Ovary (tissue), 9 donors: ENCODE results near the gene PLCL1. TPM values are rescaled to one million over a fixed set of nuclear protein-coding genes. Genes with fewer than 3 reads are reported as not detected.

Experiments used
- DNase-seq, 5 donors: peaks; one replicate each; pipeline ENCODE4 v3.0.0-alpha.2; 2019 to 2020
- H3K27ac ChIP-seq, 2 donors: fragments of 200-600 bp; one replicate each; pipeline versions ENCODE4 v1.5.1 to v1.8.0; 2019 to 2022
- H3K27me3 ChIP-seq: fragments of 200-600 bp; one replicate; pipeline ENCODE4 v1.8.0; 2022
- H3K36me3 ChIP-seq: fragments of 200-600 bp; sonication (generic); one replicate; pipeline ENCODE4 v1.5.1; 2019
- H3K4me1 ChIP-seq: one replicate; pipeline ENCODE4 v1.8.1; 2013; ENCODE audit warnings: mild to moderate bottlenecking, moderate library complexity; ENCODE audit not compliant: insufficient read depth
- H3K4me3 ChIP-seq: fragments of 200-600 bp; sonication (generic); one replicate; pipeline ENCODE4 v1.5.1; 2017
- H3K9me3 ChIP-seq, 2 donors: fragments of 200-600 bp in 1 of 2; sonication (generic) in 1 of 2; one replicate each; pipeline versions ENCODE4 v1.5.1 to v1.8.1; 2013 to 2019; ENCODE audit warnings: mild to moderate bottlenecking in 1 of 2, moderate library complexity in 1 of 2
- EP300 ChIP-seq: sonication (generic); formaldehyde crosslinking; IDR thresholded peaks from one replicate; pipeline ENCODE4 v1.6.1; 2017; ENCODE audit warnings: antibody characterized with exemption
- POLR2A ChIP-seq: fragments of 450-650 bp; IDR thresholded peaks from one replicate; pipeline ENCODE4 v1.6.1; 2017; ENCODE audit warnings: antibody characterized with exemption, mild to moderate bottlenecking, moderate library complexity
- WGBS, 3 donors: extraction: QIAGEN DNeasy Blood & Tissue Kit in 1 of 3; methylation state at CpG; one replicate each; pipeline versions ENCODE4 v1.1.5 to v1.1.7; 2013 to 2017; 5-methylcytosine and 5-hydroxymethylcytosine counted together
- intact Hi-C, 4 donors: fragments of 100-400 bp; cut with DNase I; formaldehyde crosslinking; loops; one replicate each; pipeline versions ENCODE4 v1.11.0 to v1.15.1; 2022 to 2023
- polyA plus RNA-seq, 2 donors: library from polyadenylated mRNA; stranded (reverse); fragments of 200-250 nt in 1 of 2; fragments of 350-450 nt in 1 of 2; fragmentation: Illumina TruSeq in 1 of 2; extraction: RNeasy Lipid Tissue Mini Kit (QIAGEN cat#74804) in 1 of 2; gene quantifications; one replicate each; pipeline ENCODE4 v1.2.3, GENCODE V29; 2013 to 2014
- total RNA-seq, 7 donors: library from RNA; depleted of rRNA in 2 of 7; stranded (reverse); fragments of >200 nt in 2 of 7; fragmentation: NEBNext Ultra II Directional in 3 of 7; extraction: Animal tissue kit (Norgen Biotek cat#: 25700) in 3 of 7; gene quantifications; one replicate each; pipeline versions ENCODE4 v1.1.0 to v1.2.4, GENCODE V29; 2016 to 2023
- TF ChIP-seq, protein P1 (sequence below), 3 donors: fragments of 450-650 bp in 2 of 3; fragments of 200-600 bp in 1 of 3; IDR thresholded peaks; one replicate each; pipeline versions ENCODE4 v1.5.1 to v1.8.0; 2016 to 2022; ENCODE audit warnings: antibody characterized with exemption in 3 of 3, mild to moderate bottlenecking in 1 of 3
- donor health status: DM: no; HTN: no; CAD: no; lungs with moderate emphysema.
- donor health status: DM: no; HTN: no; CAD: no.
- donor health status: Bipolar disorder and iron deficiency.
- donor health status: DM: yes; HTN: yes; CAD: no.
- donor health status: DM: no; HTN: no; CAD: no.
- donor health status: DM: yes; HTN: yes; CAD: no.

The PLCL1 gene
- total and polyA plus RNA-seq, 9 donors = 8.4 to 17.9 (median 11.1) TPM

DNA sequence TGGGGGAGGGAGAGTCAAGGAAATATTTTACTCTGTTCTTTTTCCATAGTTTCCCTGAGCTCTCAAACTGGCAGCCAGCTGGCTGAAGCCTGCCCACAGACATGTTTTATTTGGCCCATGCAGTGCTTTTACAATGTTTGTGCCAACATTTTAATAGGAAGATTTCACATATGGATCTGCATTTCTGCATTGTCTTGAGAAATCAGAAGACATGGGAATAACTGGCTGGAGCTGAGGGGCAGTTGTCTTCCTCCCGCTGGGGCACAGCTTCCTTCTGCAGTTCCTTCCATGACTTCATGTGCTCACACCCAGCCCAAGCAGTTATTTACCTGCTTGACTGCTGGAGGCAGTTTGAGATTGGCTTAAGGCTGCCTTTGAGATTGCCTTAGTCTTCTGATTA is 74.4 kb downstream of the PLCL1 start:
- Histone ChIP-seq H3K27me3 (no peaks in the 10 kb centered on the region), H3K36me3 (no peaks in the 10 kb centered on the region), H3K27ac (no peak overlapping the region), H3K4me1 (peaks cover 9% of the 10 kb centered on the region), H3K4me3 (no peak overlapping the region), H3K9me3 (no peaks in the 10 kb centered on the region)
- TF ChIP-seq POLR2A (no peak), EP300 (no peak)
- TF ChIP-seq, protein P1, sequence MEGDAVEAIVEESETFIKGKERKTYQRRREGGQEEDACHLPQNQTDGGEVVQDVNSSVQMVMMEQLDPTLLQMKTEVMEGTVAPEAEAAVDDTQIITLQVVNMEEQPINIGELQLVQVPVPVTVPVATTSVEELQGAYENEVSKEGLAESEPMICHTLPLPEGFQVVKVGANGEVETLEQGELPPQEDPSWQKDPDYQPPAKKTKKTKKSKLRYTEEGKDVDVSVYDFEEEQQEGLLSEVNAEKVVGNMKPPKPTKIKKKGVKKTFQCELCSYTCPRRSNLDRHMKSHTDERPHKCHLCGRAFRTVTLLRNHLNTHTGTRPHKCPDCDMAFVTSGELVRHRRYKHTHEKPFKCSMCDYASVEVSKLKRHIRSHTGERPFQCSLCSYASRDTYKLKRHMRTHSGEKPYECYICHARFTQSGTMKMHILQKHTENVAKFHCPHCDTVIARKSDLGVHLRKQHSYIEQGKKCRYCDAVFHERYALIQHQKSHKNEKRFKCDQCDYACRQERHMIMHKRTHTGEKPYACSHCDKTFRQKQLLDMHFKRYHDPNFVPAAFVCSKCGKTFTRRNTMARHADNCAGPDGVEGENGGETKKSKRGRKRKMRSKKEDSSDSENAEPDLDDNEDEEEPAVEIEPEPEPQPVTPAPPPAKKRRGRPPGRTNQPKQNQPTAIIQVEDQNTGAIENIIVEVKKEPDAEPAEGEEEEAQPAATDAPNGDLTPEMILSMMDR (IDR thresholded peaks at IDR 0.05) = no peak
- intact Hi-C loops = no loop called here
- WGBS, 3 donors = 73 to 80% (median 80%) methylated on average over 1 of the region's 1 CpG
- DNase-seq = no peak

DNA sequence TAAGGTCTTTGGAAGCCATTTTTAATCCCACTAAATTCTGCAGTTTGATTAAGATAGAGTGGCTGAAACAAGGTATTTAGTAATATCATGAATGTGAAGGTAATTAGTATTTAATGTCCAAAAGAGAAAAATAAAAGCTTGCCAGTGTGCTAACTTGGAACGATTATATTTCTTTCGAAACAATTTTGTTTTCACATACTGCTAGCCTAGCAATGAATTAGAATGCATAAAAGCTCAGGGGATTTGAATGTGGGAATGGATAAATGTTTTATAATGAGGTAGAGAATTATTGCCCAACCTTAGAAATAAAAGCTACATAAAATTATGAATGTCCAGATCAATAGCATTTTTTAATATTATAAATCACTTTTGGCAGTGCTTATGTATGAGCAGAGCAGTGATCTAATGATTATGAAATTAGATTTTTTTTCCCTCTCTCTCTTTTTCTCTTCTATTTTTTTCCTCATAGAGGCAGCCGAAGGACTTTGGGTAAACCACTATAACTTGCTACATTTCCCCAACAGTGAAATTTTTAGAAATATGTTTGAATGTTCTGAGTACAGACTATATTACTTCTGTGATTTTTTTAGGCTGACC is 75.5 kb downstream of the PLCL1 start:
- no peaks in the 10 kb centered on the region for H3K27me3 ChIP-seq
- DNase-seq = no peak
- intact Hi-C loops = no loop called here
- no peaks in the 10 kb centered on the region for H3K36me3 ChIP-seq
- H3K27ac ChIP-seq = no peak overlapping the region
- H3K4me1 ChIP-seq = peaks cover 9% of the 10 kb centered on the region
- H3K4me3 ChIP-seq = no peak overlapping the region
- WGBS, 3 donors = 29 to 36% (median 29%) methylated on average over 3 of the region's 3 CpGs
- TF ChIP-seq, protein P1 (IDR thresholded peaks at IDR 0.05) = no peak
- TF ChIP-seq POLR2A (no peak), EP300 (no peak)
- no peaks in the 10 kb centered on the region for H3K9me3 ChIP-seq

DNA sequence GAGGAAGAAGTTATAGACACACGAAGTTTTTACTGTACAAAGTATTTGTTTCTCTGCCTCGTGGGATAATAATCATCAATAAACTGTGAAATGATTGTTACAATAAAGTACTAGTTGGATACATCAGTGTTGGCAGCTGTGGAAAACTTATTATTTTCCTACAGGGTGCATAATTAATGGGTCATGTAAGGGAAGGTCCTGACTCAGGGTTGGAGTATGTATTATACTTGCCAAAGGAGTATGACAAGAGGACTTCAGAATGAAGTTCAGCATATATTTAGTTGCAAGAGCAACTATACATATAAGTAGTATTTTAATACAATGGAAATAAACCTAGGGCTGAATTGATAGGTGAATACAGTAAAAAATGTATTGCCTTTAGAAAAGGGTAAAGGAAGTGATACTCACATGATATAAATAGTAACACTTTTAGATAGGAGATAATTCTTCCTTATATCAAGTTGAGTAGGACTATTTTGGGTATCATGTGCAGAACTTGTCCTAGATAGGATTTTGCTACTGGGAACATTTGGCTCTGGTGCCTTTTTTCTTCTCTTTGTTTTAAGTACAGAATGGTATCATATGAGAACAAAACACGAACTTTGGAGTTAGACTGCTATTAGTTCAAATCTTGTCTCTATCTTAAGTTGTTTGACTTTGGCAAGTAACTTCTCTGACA is 79.1 kb downstream of the PLCL1 start:
- no peak overlapping the region for H3K27ac ChIP-seq
- TF ChIP-seq POLR2A (no peak), EP300 (no peak)
- TF ChIP-seq, protein P1 (IDR thresholded peaks at IDR 0.05) = no peak
- H3K4me3 ChIP-seq = no peak overlapping the region
- H3K4me1 ChIP-seq = peaks cover 5% of the 10 kb centered on the region
- 61 to 69% (median 65%) methylated on average over 3 of the region's 3 CpGs for WGBS, 3 donors
- no peaks in the 10 kb centered on the region for H3K36me3 ChIP-seq
- no peaks in the 10 kb centered on the region for H3K27me3 ChIP-seq
- no peak for DNase-seq
- intact Hi-C loops = no loop called here
- H3K9me3 ChIP-seq = no peaks in the 10 kb centered on the region

DNA sequence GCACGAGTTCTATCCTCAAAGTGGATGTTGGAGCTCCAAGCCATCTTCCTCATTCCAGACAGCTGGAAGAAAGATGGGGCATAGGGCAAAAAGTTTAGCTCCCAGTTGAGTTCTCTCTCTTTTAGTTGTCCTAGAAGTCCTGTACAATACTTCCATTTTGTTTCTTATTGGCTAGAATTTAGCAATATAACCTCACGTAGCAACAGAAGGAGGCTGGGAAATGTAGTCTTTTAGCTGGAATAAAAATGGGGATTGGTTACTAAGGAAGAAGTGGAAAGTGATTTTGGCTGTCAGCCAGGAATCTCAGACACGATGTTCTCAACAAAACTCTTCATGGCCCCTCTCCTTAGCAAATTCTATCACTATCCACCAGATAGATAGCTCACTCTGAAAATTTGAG is 79.9 kb downstream of the PLCL1 start:
- intact Hi-C loops = no loop called here
- 66 to 79% (median 73%) methylated on average over 3 of the region's 3 CpGs for WGBS, 3 donors
- H3K4me1 ChIP-seq = no peaks in the 10 kb centered on the region

DNA sequence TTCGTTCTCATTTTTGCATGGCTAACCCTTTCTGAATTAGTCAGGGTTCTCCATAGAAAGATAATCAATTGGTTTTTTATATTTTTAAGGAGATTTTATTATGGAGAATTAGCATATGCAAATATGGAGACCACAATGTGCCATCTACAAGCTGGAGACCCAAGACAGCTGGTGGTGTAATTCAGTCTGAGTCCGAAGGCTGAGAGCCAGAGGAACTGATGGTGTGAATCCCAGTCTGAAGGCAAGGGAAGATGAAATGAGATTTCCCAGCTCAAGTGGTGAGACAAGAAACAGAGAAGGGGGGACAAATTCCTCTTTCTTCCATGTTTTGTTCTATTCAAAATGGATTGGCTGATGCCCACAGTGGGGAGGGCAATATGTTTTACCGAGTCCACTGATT is 80.7 kb downstream of the PLCL1 start:
- TF ChIP-seq, protein P1 (IDR thresholded peaks at IDR 0.05) = no peak
- TF ChIP-seq EP300 (no peak), POLR2A (no peak)
- DNase-seq = no peak

More for the DNA sequence above, 79.9 kb downstream of the PLCL1 start:
- Histone ChIP-seq H3K4me3 (no peak overlapping the region), H3K9me3 (no peaks in the 10 kb centered on the region), H3K27me3 (no peaks in the 10 kb centered on the region), H3K36me3 (no peaks in the 10 kb centered on the region), H3K27ac (no peak overlapping the region)
- no peak for TF ChIP-seq EP300
- DNase-seq = no peak

More for the DNA sequence above, 80.7 kb downstream of the PLCL1 start:
- Histone ChIP-seq H3K36me3 (no peaks in the 10 kb centered on the region), H3K27me3 (no peaks in the 10 kb centered on the region), H3K27ac (no peak overlapping the region), H3K9me3 (no peaks in the 10 kb centered on the region), H3K4me3 (no peak overlapping the region), H3K4me1 (no peaks in the 10 kb centered on the region)
- intact Hi-C loops = no loop called here
- 96 to 99% (median 98%) methylated on average over 3 of the region's 3 CpGs for WGBS, 3 donors
